OCI-LY7 (cell line): ENCODE data around the gene SYNJ2. TPM values are rescaled to one million over a fixed set of nuclear protein-coding genes. Genes with fewer than 3 reads are reported as not detected.

Source experiments
- BruUV-seq: library from RNA; stranded (reverse); fragments of 400-500 nt; replicated peaks from 2 replicates; lab custom pipeline; 2021; lab: Mats Ljungman, UMichigan
- CTCF ChIA-PET: fragments of 300-600 bp; sonication (Branson Sonifier 250); formaldehyde crosslinking; loops from one replicate; lab custom pipeline; 2022; ENCODE audit warnings: antibody characterized with exemption; ENCODE audit not compliant: unreplicated experiment; lab: Charles Lee
- POLR2A ChIA-PET: fragments of 300-600 bp; sonication (Branson Sonifier 250); formaldehyde crosslinking; loops from one replicate; lab custom pipeline; 2022; ENCODE audit warnings: antibody characterized with exemption; lab: Charles Lee
- DNase-seq: peaks from one replicate; pipeline ENCODE4 v3.0.0-alpha.2; 2015; ENCODE audit warnings: low spot score
- H2AFZ ChIP-seq: fragments of 200-600 bp; sonication (generic), shearing (Covaris generic); 2 replicates; pipeline ENCODE4 v1.6.1; 2014; ENCODE audit warnings: mild to moderate bottlenecking, antibody characterized with exemption, low read length, moderate library complexity
- H3K27ac ChIP-seq: fragments of 200-600 bp; sonication (generic); 2 replicates; pipeline ENCODE4 v1.5.1; 2014; ENCODE audit warnings: mixed run types, low read depth, mild to moderate bottlenecking, moderate library complexity, low read length, inconsistent platforms; ENCODE audit not compliant: poor library complexity, severe bottlenecking
- H3K36me3 ChIP-seq: fragments of 200-600 bp; sonication (generic); 2 replicates; pipeline ENCODE4 v1.6.1; 2014; ENCODE audit warnings: mild to moderate bottlenecking, antibody characterized with exemption, low read length, moderate library complexity, mixed read lengths; ENCODE audit not compliant: insufficient read depth
- H3K4me1 ChIP-seq: fragments of 200-600 bp; sonication (generic); 2 replicates; pipeline ENCODE4 v1.5.1; 2014; ENCODE audit warnings: mild to moderate bottlenecking, low read length; ENCODE audit not compliant: insufficient read depth, poor library complexity, severe bottlenecking
- H3K4me2 ChIP-seq: fragments of 200-600 bp; sonication (generic); 2 replicates; pipeline ENCODE4 v1.6.1; 2014; ENCODE audit warnings: mild to moderate bottlenecking, low read length
- H3K4me3 ChIP-seq: fragments of 200-600 bp; sonication (generic); 2 replicates; pipeline ENCODE4 v1.5.1; 2014; ENCODE audit warnings: mild to moderate bottlenecking, low read depth, low read length; ENCODE audit not compliant: poor library complexity, severe bottlenecking
- H3K79me2 ChIP-seq: fragments of 200-600 bp; sonication (generic); 2 replicates; pipeline ENCODE4 v1.6.1; 2016; ENCODE audit warnings: low read depth, mild to moderate bottlenecking, low read length, moderate library complexity, mixed read lengths; ENCODE audit not compliant: insufficient read depth
- H3K9me2 ChIP-seq: fragments of 200-600 bp; sonication (generic); 2 replicates; pipeline ENCODE4 v1.6.1; 2016; ENCODE audit warnings: mild to moderate bottlenecking, low read length, mixed read lengths; ENCODE audit not compliant: insufficient read depth
- H3K9me3 ChIP-seq: fragments of 200-600 bp; sonication (generic); 2 replicates; pipeline ENCODE4 v1.6.1; 2014; ENCODE audit warnings: mild to moderate bottlenecking, mixed run types, low read length, mixed read lengths
- H4K20me1 ChIP-seq: fragments of 200-600 bp; sonication (generic); 2 replicates; pipeline ENCODE4 v1.6.1; 2014; ENCODE audit warnings: mild to moderate bottlenecking, antibody characterized with exemption, low read length, moderate library complexity, mixed read lengths; ENCODE audit not compliant: insufficient read depth
- CTCF ChIP-seq: fragments of 200-600 bp; sonication (generic); conservative IDR thresholded peaks from 2 replicates; pipeline ENCODE4 v1.5.1; 2014; ENCODE audit warnings: mild to moderate bottlenecking, antibody characterized with exemption, low read length, moderate library complexity, mixed read lengths
- EZH2phosphoT487 ChIP-seq: fragments of 200-600 bp; sonication (generic); IDR thresholded peaks from 2 replicates; pipeline ENCODE4 v1.6.1; 2018; ENCODE audit warnings: low read depth, borderline replicate concordance, mild to moderate bottlenecking, mixed run types, antibody characterized with exemption, low read length, moderate library complexity, mixed read lengths
- intact Hi-C: fragments of 100-400 bp; cut with micrococcal nuclease; formaldehyde crosslinking; loops from one replicate; pipeline ENCODE4 v1.10.0; 2022; ENCODE audit not compliant: unreplicated experiment
- total RNA-seq, 2 experiments: library from RNA; depleted of rRNA in 1 of 2; stranded (reverse); fragments of >200 nt in 1 of 2; shearing (Covaris generic) in 1 of 2; gene quantifications; 2 replicates each; pipeline ENCODE4 v1.2.3, GENCODE V29; 2014 to 2022

The SYNJ2 gene
- total RNA-seq, 2 experiments from 2014 or later, result 0.21 TPM; not detected in 1

GRCh38 chr6:157984128-157984527, 2.5 kb downstream of the SYNJ2 start:
- Histone ChIP-seq H2AFZ (no peak overlapping the region), H3K4me1 (no peaks in the 10 kb centered on the region), H3K4me2 (no peak overlapping the region), H3K36me3 (no peaks in the 10 kb centered on the region), H4K20me1 (no peaks in the 10 kb centered on the region), H3K27ac (no peak overlapping the region), H3K9me3 (no peaks in the 10 kb centered on the region), H3K79me2 (no peaks in the 10 kb centered on the region), H3K4me3 (no peak overlapping the region), H3K9me2 (no peaks in the 10 kb centered on the region)
- TF ChIP-seq CTCF (no peak), EZH2phosphoT487 (no peak)
- ChIA-PET POLR2A (no interaction called here), CTCF (no interaction called here)
- intact Hi-C loops, result no loop called here
- BruUV-seq, result no TSS peak
- DNase-seq, result no peak

- no peak overlapping the region for H3K4me2 ChIP-seq
- TF ChIP-seq EZH2phosphoT487, result no peak
- TF ChIP-seq CTCF, result no peak
- DNase-seq, result no peak
- CTCF ChIA-PET, result no interaction called here
- H3K36me3 ChIP-seq, result no peaks in the 10 kb centered on the region
- BruUV-seq, result no TSS peak
- H3K4me1 ChIP-seq, result no peaks in the 10 kb centered on the region
- H3K27ac ChIP-seq, result no peak overlapping the region
- no peaks in the 10 kb centered on the region for H3K9me3 ChIP-seq
- no peaks in the 10 kb centered on the region for H3K9me2 ChIP-seq
- no peaks in the 10 kb centered on the region for H3K79me2 ChIP-seq
- no peaks in the 10 kb centered on the region for H4K20me1 ChIP-seq
- H3K4me3 ChIP-seq, result no peak overlapping the region
- POLR2A ChIA-PET, result no interaction called here
- intact Hi-C loops, result no loop called here
- no peak overlapping the region for H2AFZ ChIP-seq
Measured at GRCh38 chr6:157984686-157985225, 3.1 kb downstream of the SYNJ2 start.

GRCh38 chr6:157985378-157986155, 3.9 kb downstream of the SYNJ2 start:
- no peaks in the 10 kb centered on the region for H3K36me3 ChIP-seq
- peaks cover 6% of the 10 kb centered on the region for H3K4me1 ChIP-seq
- no TSS peak for BruUV-seq
- DNase-seq, result no peak
- POLR2A ChIA-PET, result no interaction called here
- no peak overlapping the region for H3K27ac ChIP-seq
- no peaks in the 10 kb centered on the region for H3K9me2 ChIP-seq
- H4K20me1 ChIP-seq, result no peaks in the 10 kb centered on the region
- no peak overlapping the region for H3K4me3 ChIP-seq
- H3K79me2 ChIP-seq, result no peaks in the 10 kb centered on the region
- H3K4me2 ChIP-seq, result no peak overlapping the region
- intact Hi-C loops, result no loop called here
- no peaks in the 10 kb centered on the region for H3K9me3 ChIP-seq
- no peak overlapping the region for H2AFZ ChIP-seq
- CTCF ChIA-PET, result no interaction called here
- TF ChIP-seq CTCF, result no peak
- TF ChIP-seq EZH2phosphoT487, result no peak
